Esophagus muscularis mucosa (tissue), 4 donors: ENCODE measurements around the gene TMEM198. TPM values are rescaled to one million over a fixed set of nuclear protein-coding genes. Genes with fewer than 3 reads are reported as not detected.

Experiments
- DNase-seq: peaks from one replicate; pipeline ENCODE4 v3.0.0-alpha.2; 2017; ENCODE audit errors: extremely low spot score
- H3K27ac ChIP-seq, 4 donors: fragments of 200-600 bp; sonication (generic); replicated peaks in 1 of 4; 1 replicate in 3 of 4; 2 replicates in 1 of 4; pipeline ENCODE4 v1.5.1; 2016 to 2019; ENCODE audit warnings: mild to moderate bottlenecking in 1 of 4
- H3K27me3 ChIP-seq, 4 donors: fragments of 200-600 bp; sonication (generic); one replicate each; pipeline versions ENCODE4 v1.5.1 to v1.6.0; 2016 to 2019
- H3K36me3 ChIP-seq, 4 donors: fragments of 200-600 bp; sonication (generic); one replicate each; pipeline ENCODE4 v1.5.1; 2016 to 2019
- H3K4me1 ChIP-seq, 4 donors: fragments of 200-600 bp; sonication (generic); one replicate each; pipeline ENCODE4 v1.5.1; 2016 to 2019
- H3K4me3 ChIP-seq, 4 donors: fragments of 200-600 bp; sonication (generic); 1 replicate in 2 of 4; 2 replicates in 2 of 4; pipeline ENCODE4 v1.5.1; 2016 to 2019; ENCODE audit warnings: mild to moderate bottlenecking in 4 of 4, moderate library complexity in 1 of 4
- H3K9me3 ChIP-seq, 4 donors: fragments of 200-600 bp; sonication (generic); 1 replicate in 3 of 4; 2 replicates in 1 of 4; pipeline ENCODE4 v1.5.1; 2016 to 2019
- CTCF ChIP-seq, 3 experiments: fragments of 200-600 bp in 2 of 3; fragments of 450-650 bp in 1 of 3; sonication (generic) in 2 of 3; IDR thresholded peaks; one replicate each; pipeline ENCODE4 v1.5.1; 2017 to 2019; ENCODE audit warnings: antibody characterized with exemption in 3 of 3, mild to moderate bottlenecking in 2 of 3, moderate library complexity in 1 of 3
- EP300 ChIP-seq: sonication (generic); formaldehyde crosslinking; IDR thresholded peaks from one replicate; pipeline ENCODE4 v1.6.1; 2017; ENCODE audit warnings: antibody characterized with exemption
- POLR2A ChIP-seq: fragments of 450-650 bp; IDR thresholded peaks from one replicate; pipeline ENCODE4 v1.6.1; 2017; ENCODE audit warnings: antibody characterized with exemption, moderate library complexity, mild to moderate bottlenecking, low read depth
- POLR2AphosphoS5 ChIP-seq, 2 donors: sonication (generic); formaldehyde crosslinking; IDR thresholded peaks; one replicate each; pipeline ENCODE4 v1.6.1; 2017; ENCODE audit warnings: antibody characterized with exemption in 2 of 2
- WGBS: methylation state at CpG from one replicate; pipeline ENCODE4 v1.1.5; 2018; 5-methylcytosine and 5-hydroxymethylcytosine counted together
- intact Hi-C: fragments of 100-400 bp; cut with DNase I; formaldehyde crosslinking; loops from one replicate; pipeline ENCODE4 v1.15.1; 2023
- total RNA-seq, 4 donors: library from RNA; depleted of rRNA; stranded (reverse); fragments of >200 nt; gene quantifications; one replicate each; pipeline versions ENCODE4 v1.1.0 to v1.2.1, GENCODE V29; 2016

TMEM198 gene
- total RNA-seq, 4 donors from 2014 or later, result 3.7 to 4.7 (median 4.2) TPM

- intact Hi-C loops, result no loop called here
- no peak for DNase-seq
- Histone ChIP-seq H3K36me3 (no peaks in the 10 kb centered on the region), H3K9me3 (no peaks in the 10 kb centered on the region), H3K4me3 (no peak overlapping the region), H3K4me1 (peaks cover 27 to 32% (median 29%) of the 10 kb centered on the region in 4 donors), H3K27ac (peak overlapping the region; percentile 81 to 89 (median 87)), H3K27me3 (peaks cover 0 to 53% (median 3%) of the 10 kb centered on the region in 4 donors)
- TF ChIP-seq CTCF (IDR thresholded peaks at IDR 0.05), result peak; percentile 62 to 87 (median 82)
- TF ChIP-seq POLR2AphosphoS5 (IDR thresholded peaks at IDR 0.05), result no peak
- 31% methylated on average over 14 of the region's 14 CpGs for WGBS
These were observed 22.6 kb upstream of the TMEM198 start for GRCh38 chr2:219521066-219521880.

GRCh38 chr2:219522111-219523030 lies 21.5 kb upstream of the TMEM198 start:
- no peak for DNase-seq
- TF ChIP-seq EP300 (no peak), POLR2A (no peak), POLR2AphosphoS5 (IDR thresholded peaks at IDR 0.05) (no peak), CTCF (IDR thresholded peaks at IDR 0.05) (no peak)
- Histone ChIP-seq H3K27ac (peak overlapping the region; percentile 81 to 89 (median 87)), H3K4me3 (peak overlapping the region; percentile 48 to 57 (median 52)), H3K9me3 (no peaks in the 10 kb centered on the region), H3K4me1 (peaks cover 27 to 40% (median 33%) of the 10 kb centered on the region in 4 donors), H3K27me3 (peaks cover 0 to 57% (median 3%) of the 10 kb centered on the region in 4 donors), H3K36me3 (no peaks in the 10 kb centered on the region)
- WGBS, result 10% methylated on average over 14 of the region's 70 CpGs
- intact Hi-C loops, result no loop called here

- TF ChIP-seq CTCF (IDR thresholded peaks at IDR 0.05), result no peak
- TF ChIP-seq POLR2AphosphoS5 (IDR thresholded peaks at IDR 0.05), result peak in 1 of 2 donors; percentile 50
- 29% methylated on average over 23 of the region's 24 CpGs for WGBS
- peak overlapping the region; percentile 48 to 57 (median 52) for H3K4me3 ChIP-seq
- no peak for DNase-seq
- intact Hi-C loops, result no loop called here
- H3K4me1 ChIP-seq, result peaks cover 27 to 40% (median 33%) of the 10 kb centered on the region in 4 donors
- H3K9me3 ChIP-seq, result no peaks in the 10 kb centered on the region
- H3K27me3 ChIP-seq, result peaks cover 0 to 63% (median 3%) of the 10 kb centered on the region in 4 donors
- peak overlapping the region; percentile 81 to 89 (median 87) for H3K27ac ChIP-seq
- no peaks in the 10 kb centered on the region for H3K36me3 ChIP-seq
These were observed 20.7 kb upstream of the TMEM198 start for GRCh38 chr2:219523031-219523671.

- no peak overlapping the region for H3K27ac ChIP-seq
- intact Hi-C loops, result no loop called here
- WGBS, result 95% methylated on average over 2 of the region's 2 CpGs
- no peak overlapping the region for H3K4me3 ChIP-seq
- peaks cover 28 to 44% (median 37%) of the 10 kb centered on the region in 4 donors for H3K4me1 ChIP-seq
- H3K27me3 ChIP-seq, result peaks cover 0 to 69% (median 3%) of the 10 kb centered on the region in 4 donors
- no peaks in the 10 kb centered on the region for H3K9me3 ChIP-seq
- DNase-seq, result no peak
- H3K36me3 ChIP-seq, result no peaks in the 10 kb centered on the region
- no peak for TF ChIP-seq EP300
- TF ChIP-seq POLR2AphosphoS5 (IDR thresholded peaks at IDR 0.05), result no peak
- TF ChIP-seq CTCF (IDR thresholded peaks at IDR 0.05), result no peak
- TF ChIP-seq POLR2A, result no peak
These were observed 19.0 kb upstream of the TMEM198 start for GRCh38 chr2:219524817-219525216.
